Activated CD8-positive, alpha-beta memory T cell treated with anti-CD3 and anti-CD28 coated beads, Interleukin-2, amount 50 U/mL, for 48 hours (primary cell): Measurements from ENCODE around the gene RCE1.

Experiments
- DNase-seq: peaks from one replicate; pipeline ENCODE4 v3.0.0-alpha.2; 2020

Gene RCE1

DNA sequence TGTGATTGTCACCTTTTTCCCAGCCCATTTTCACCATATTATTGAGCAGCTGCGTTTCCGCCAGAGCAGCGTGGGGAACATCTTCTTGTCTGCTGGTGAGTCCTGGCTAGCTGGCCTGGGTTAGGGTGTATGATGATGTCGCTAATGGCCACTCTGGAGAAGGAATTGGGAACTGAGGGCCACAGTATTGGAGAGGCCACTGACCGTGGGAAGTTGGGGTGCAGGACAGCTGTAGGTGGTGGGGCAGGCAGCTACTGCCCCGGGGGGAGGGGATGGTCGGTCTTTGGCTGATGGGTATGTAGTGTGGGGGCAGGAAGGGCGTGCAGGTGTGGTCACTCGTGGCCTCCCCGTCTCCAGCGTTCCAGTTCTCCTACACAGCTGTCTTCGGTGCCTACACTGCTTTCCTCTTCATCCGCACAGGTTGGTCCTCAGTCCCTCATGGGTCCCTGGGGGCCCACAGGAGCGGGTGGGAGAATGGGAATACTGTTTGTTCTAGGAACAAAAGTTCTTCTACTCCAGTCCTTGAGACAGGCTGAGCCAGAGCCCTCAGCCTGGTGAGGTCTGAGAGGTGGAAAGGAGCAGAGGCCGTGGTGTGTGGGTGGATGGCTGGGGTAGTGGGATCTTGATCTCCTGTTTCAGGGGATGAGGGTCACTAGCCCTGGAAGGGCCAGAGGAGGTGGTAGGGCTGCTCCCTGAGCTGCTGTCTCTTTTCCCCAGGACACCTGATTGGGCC is 2.1 kb downstream of the RCE1 start:
- DNase-seq: peak; percentile 45

GRCh38 chr11:66845876-66846212 is 2.6 kb downstream of the RCE1 start:
- peak; percentile 39 for DNase-seq

- peak; percentile 45 for DNase-seq
These were observed 3.4 kb downstream of the RCE1 start for GRCh38 chr11:66846671-66847091.

- peak; percentile 47 for DNase-seq
These were observed 4.4 kb downstream of the RCE1 start for GRCh38 chr11:66847461-66848232.

- DNase-seq: peak; percentile 48
These were observed 5.6 kb downstream of the RCE1 start for GRCh38 chr11:66848671-66849500.

DNA sequence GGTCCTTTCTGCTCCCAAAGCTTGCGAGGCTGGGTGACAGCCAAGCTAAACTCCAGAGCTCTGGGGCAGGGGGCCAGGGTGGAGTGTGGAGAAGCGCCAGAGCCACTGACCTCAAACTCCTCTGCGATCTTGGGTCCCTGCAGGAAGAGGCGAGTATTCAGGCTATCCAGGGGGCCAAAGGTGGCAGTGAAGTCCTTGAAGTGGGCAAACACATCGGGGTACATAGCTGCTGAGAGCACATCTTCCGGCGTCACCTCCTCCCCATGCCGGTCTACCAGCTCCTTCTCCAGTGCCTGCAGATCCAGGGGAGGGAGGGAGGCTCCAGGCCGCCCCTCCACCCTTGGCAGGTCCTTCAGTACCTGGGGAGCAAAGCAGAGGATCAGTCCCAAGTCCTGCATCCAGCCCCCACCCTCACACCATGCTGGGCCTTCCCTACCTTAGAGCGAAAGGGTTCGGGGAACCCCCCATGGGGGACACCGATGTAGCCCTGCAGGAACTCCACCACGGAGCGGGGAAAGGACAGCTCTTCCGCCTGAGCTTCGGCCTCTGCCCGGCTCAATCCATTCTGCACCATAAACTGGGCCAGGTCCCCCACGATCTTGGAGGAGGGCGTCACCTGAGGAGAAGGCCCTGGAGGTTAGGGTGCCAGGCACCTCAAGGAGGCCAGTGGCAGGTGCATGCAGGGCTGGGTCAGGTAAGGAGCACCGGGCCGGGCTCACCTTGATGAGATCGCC is 6.4 kb downstream of the RCE1 start:
- no peak for DNase-seq

GRCh38 chr11:66850235-66850587 is 7.0 kb downstream of the RCE1 start:
- DNase-seq: no peak

DNA sequence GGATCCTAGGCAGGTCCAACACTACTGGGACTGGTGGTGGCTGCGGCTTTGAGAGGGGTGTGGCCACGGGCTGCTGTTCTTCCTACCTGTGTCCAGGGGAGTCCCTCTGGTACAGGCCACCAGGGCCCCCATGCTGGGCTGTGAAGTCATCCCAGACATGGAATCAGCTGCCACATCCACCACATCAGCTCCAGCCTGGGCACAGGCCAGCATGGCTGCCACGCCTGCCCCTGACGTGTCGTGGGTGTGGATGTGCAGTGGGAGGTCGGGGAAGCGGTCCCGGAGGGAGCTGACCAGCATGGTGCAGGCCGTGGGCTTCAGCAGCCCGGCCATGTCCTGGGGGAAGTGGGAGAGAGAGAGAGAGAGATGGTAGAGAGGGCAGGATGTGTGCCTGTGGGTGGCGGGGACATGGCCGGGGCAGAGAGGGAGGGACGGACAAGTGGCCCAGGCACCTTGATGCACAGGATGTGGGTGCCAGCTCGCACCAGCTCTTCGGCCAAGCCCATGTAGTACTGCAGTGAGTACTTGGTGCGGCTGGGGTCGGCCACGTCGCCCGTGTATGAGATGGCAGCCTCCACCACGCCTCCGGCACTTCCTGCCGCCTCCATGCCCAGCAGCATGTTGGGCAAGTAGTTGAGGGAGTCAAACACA is 7.5 kb downstream of the RCE1 start:
- DNase-seq: no peak

DNA sequence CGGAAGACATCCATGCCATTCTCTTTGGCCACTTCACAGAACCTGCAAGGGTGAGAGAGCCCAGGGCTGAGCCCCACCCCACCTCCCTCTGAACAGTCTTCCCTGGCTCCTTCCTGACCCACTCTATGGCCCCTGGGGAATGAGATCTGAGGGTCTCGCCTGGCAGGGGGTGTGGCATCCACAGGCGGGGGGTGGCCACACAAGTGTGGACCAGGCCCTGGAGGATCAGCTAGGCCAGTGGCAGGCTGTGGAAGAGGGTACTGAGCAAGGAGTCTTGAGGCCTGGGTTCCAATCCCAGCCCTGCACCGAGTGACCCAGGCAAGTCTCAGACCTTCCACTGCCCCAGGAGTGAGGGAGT is 8.0 kb downstream of the RCE1 start:
- DNase-seq: no peak

DNA sequence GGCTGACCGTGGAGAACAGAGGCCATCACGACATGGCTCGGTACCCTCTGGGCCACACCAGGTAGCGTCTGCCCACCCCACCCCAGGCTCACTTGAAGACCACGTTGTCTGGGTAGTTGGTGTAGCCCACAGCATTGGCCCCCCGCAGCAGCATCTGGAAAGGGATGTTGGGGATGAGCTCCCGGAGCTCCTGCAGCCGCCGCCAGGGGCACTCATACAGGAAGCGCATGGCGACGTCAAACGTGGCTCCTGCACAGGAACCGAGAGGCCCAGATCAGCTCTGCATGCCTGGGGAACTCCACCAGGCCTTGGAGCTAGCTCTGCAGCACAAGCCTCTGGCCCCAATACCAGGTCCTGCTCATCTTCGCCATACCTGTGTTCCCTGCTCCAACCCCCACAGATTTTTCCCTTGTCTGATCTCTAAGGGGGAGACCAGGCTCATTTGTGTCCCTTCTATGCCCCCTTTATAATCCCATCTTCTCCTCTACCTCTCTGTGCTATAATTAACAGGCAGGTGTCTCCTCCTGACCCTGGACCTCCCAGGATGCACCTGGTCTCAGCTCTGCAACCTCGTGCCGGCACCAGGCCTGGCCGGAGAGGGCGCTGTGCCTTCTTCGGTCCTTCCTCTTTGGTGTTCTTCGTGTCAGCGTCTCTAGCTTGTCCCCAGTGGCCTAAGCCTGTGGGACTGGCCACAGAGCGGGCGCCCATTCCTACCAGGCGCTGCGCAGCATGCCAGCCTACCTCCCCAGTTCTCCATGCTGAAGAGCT is 8.6 kb downstream of the RCE1 start:
- DNase-seq: no peak

DNA sequence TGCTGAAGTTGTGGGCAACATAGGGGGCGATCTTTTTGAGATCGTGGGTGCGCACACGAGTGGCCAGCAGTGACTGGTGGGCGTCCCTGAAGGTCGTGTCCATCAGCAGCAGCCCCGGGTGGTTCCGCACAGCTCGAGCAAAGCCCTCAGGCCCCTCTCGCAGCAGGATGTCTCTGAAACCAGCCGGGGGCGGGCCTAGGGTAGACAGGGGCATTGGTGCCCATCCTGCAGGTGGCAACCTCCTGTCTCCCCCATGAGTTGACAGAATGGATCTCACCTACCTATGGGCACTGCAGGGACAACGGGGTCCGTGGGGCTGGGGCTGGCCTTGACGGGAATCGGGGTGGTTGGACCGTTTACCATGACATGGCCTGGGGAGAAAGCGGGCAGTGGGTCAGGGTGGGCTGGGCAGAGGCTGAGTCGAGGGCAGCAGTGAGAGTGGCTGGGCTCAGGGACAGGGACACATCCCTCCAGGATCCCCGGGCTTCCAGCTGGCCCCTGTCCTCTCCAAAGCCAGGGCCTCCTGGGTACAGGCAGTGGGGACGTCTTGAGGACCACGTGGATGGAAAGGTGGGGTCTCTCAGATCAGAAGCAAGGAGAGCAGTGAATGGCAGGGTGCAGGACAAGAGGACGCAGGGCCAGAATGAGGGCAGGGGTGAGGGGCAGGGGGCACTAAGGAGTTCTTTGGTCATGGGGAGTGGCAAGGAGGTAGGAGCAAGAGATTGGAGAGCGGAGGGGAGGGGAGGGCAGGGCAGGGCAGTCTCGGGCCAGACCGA is 9.4 kb downstream of the RCE1 start:
- DNase-seq: no peak

DNA sequence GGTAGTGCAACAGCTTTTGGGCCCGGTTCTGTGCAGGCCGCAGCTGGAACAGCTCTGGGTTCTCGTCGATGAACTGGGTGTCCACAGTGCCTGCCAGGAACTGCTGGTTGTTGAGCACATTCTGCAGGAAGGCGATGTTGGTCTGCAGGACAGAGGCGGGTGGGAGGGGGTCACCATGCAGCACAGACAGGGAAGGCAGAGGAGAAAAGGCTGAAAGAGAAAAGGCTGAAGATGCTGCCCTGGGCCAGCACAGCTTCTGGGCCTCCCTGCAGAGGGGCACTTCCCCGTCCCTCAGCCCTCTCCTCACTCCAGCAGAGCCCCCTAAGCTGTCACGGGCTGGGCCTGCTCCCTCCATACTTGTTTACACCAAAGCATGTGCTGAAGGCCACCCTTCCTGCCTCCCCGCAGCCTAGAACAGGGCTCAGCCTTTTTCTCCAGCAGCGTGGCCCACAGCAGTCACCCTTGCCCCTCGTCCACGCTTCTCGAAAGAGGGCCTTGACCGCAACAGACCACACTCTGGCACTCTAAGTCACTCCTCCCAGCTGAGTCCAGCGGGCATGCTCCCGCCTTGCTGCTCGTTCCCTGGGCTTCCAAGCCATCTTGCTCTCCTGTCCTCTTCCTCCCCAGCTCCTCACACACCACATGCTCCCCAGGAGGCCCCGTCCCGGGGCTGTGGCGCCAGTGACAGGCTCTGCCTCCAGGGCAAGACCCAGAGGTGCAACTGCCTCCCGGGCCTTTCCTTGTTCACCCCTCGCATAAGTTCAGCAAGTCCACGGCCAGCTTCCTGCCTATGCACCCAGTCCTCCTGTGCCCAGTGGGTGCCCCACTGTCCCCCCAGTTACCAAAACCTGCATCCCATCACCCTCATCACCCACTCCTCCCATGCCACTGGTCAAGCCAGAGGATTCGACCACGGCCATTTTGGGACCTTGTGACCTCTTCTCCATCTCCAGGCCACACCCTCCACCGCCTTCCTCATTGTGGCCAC is 10.3 kb downstream of the RCE1 start:
- DNase-seq: no peak

DNA sequence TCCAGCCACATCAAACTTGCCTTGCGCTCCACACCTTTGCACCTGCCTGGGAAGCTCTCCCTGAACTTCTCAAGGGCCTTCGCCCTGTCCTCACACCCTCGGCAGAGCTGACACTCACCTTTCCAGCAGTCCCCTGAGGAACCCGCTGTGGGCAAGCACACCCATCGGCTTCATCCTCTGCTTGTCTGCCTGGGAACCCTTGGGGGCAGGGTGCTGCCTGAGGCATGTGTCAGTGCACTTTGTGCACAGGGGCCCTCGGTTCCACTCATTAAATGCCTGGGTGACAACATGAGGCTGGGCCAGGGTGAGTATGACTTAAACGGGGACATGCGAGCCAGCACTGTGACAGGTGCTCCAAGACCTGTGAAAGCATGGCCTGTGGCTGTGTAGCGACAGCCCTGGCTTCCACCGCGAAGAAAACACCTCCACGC is 11.0 kb downstream of the RCE1 start:
- no peak for DNase-seq

DNA sequence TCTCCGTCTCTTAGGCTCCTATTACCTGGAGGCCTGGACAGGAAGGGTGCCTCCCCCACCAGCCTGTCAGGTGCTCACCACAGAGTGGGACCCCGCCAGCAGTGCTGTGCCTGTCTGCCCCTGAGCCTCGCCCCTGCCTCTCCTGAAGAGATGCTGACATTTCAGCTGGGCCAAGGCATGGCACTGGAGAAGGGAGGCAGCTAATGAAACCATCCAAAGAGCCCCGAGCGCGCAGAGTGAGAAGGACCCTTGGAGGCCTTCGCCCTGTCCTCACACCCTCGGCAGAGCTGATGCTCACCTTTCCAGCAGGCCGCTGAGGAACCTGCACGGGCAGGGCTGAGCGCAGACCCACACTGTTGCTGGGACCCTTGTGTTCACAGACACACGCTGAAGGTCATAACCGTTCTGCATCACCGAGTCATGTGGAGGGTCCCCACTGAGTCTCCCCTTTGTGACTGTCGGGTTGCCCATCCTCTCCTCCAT is 11.5 kb downstream of the RCE1 start:
- DNase-seq: no peak

- peak; percentile 91 for DNase-seq
These were observed 12.6 kb downstream of the RCE1 start for GRCh38 chr11:66855574-66856495.

GRCh38 chr11:66856496-66857233 is 13.4 kb downstream of the RCE1 start, which contains the start of gene LRFN4:
TSS of gene LRFN4 (plus strand) at chr11:66857064. CDS start at chr11:66857745, 681 bp downstream.
- DNase-seq: no peak

GRCh38 chr11:66857234-66857926 is 14.1 kb downstream of the RCE1 start:
- no peak for DNase-seq
